Body of pancreas (tissue), 4 donors: Measurements from ENCODE around the gene ZNF391.

Source experiments
- CTCF ChIP-seq, 7 experiments: fragments of 450-650 bp in 4 of 7; fragments of 200-600 bp in 3 of 7; sonication (generic) in 3 of 7; IDR thresholded peaks; one replicate each; pipeline ENCODE4 v1.5.1; 2016 to 2019; ENCODE audit warnings: antibody characterized with exemption in 7 of 7
- POLR2A ChIP-seq, 3 donors: fragments of 450-650 bp; IDR thresholded peaks; one replicate each; pipeline ENCODE4 v1.6.1; 2016; ENCODE audit warnings: antibody characterized with exemption in 3 of 3, mild to moderate bottlenecking in 2 of 3

GRCh38 chr6:27448456-27448855 lies 59.9 kb downstream of the ZNF391 start:
- TF ChIP-seq CTCF (IDR thresholded peaks at IDR 0.05) (no peak), POLR2A (IDR thresholded peaks at IDR 0.05) (no peak)
